CD8-positive, alpha-beta memory T cell (primary cell): Measurements from ENCODE around the gene NOTUM. TPM values are rescaled to one million over a fixed set of nuclear protein-coding genes. Genes with fewer than 3 reads are reported as not detected.
"Not testable (repeated sequence)": the region's sequence is repeated elsewhere in the genome, so short reads cannot be mapped to it uniquely, and the experiment has no call there.

Experiments
- CTCF ChIA-PET: fragments of 350-600 bp; sonication (Branson Sonifier 250); formaldehyde crosslinking; loops from one replicate; lab custom pipeline; 2021; ENCODE audit warnings: antibody characterized with exemption; lab: Charles Lee
- POLR2A ChIA-PET: fragments of 350-600 bp; sonication (Branson Sonifier 250); formaldehyde crosslinking; loops from one replicate; lab custom pipeline; 2021; ENCODE audit warnings: antibody characterized with exemption; lab: Charles Lee
- DNase-seq, 5 donors: peaks; one replicate each; pipeline versions ENCODE4 v3.0.0 to v3.0.0-alpha.2; 2020 to 2022; ENCODE audit warnings: mixed read lengths in 1 of 5
- H3K27ac ChIP-seq: one replicate; pipeline ENCODE4 v1.7.0; 2013; ENCODE audit warnings: low read depth, mild to moderate bottlenecking, low read length, moderate library complexity
- H3K27me3 ChIP-seq: 2 replicates; pipeline ENCODE4 v1.7.0; 2013; ENCODE audit warnings: low read length, mild to moderate bottlenecking; ENCODE audit not compliant: insufficient read depth, poor library complexity, severe bottlenecking
- H3K36me3 ChIP-seq: 2 replicates; pipeline ENCODE4 v1.7.0; 2013; ENCODE audit warnings: mild to moderate bottlenecking, low read length, moderate library complexity; ENCODE audit not compliant: insufficient read depth
- H3K4me1 ChIP-seq: 2 replicates; pipeline ENCODE4 v1.7.0; 2013; ENCODE audit warnings: mild to moderate bottlenecking, low read length, moderate library complexity; ENCODE audit not compliant: insufficient read depth
- H3K4me3 ChIP-seq: 2 replicates; pipeline ENCODE4 v1.7.0; 2013; ENCODE audit warnings: mild to moderate bottlenecking, low read length
- H3K9me3 ChIP-seq: 2 replicates; pipeline ENCODE4 v1.7.0; 2013; ENCODE audit warnings: mild to moderate bottlenecking, low read length
- H3K27ac Mint-ChIP-seq, 8 donors: one replicate each; pipeline ENCODE4 v1.8.0; 2020 to 2021; ENCODE audit warnings: mixed read lengths in 8 of 8, mild to moderate bottlenecking in 6 of 8, inconsistent platforms in 3 of 8, moderate library complexity in 3 of 8
- H3K27me3 Mint-ChIP-seq, 2 donors: one replicate each; pipeline ENCODE4 v1.8.0; 2020 to 2021; ENCODE audit warnings: mixed read lengths in 2 of 2, mild to moderate bottlenecking in 1 of 2, moderate library complexity in 1 of 2
- H3K36me3 Mint-ChIP-seq, 3 donors: one replicate each; pipeline ENCODE4 v1.8.0; 2020 to 2021; ENCODE audit warnings: mixed read lengths in 3 of 3, inconsistent platforms in 1 of 3, mild to moderate bottlenecking in 1 of 3
- H3K4me1 Mint-ChIP-seq, 3 donors: one replicate each; pipeline ENCODE4 v1.8.0; 2020 to 2021; ENCODE audit warnings: mixed read lengths in 3 of 3, inconsistent platforms in 1 of 3, mild to moderate bottlenecking in 1 of 3
- H3K4me3 Mint-ChIP-seq, 7 donors: one replicate each; pipeline ENCODE4 v1.8.0; 2020 to 2021; ENCODE audit warnings: mixed read lengths in 7 of 7, mild to moderate bottlenecking in 6 of 7, moderate library complexity in 4 of 7, inconsistent platforms in 2 of 7
- H3K9me3 Mint-ChIP-seq, 5 donors: one replicate each; pipeline ENCODE4 v1.8.0; 2020 to 2022; ENCODE audit warnings: mixed read lengths in 5 of 5, mild to moderate bottlenecking in 3 of 5, moderate library complexity in 2 of 5, inconsistent platforms in 1 of 5
- polyA plus RNA-seq: library from polyadenylated mRNA; unstranded; fragments of 300-500 nt; fragmentation: Illumina TruSeq; gene quantifications from one replicate; pipeline ENCODE4 v1.2.3, GENCODE V29; 2021
- total RNA-seq, 2 experiments: library from RNA; stranded (reverse); gene quantifications; one replicate each; pipeline ENCODE4 v1.2.3, GENCODE V29; 2021

Gene NOTUM
- total and polyA plus RNA-seq, 3 experiments from 2014 or later, result 0.33 to 0.35 TPM; not detected in 1

DNA sequence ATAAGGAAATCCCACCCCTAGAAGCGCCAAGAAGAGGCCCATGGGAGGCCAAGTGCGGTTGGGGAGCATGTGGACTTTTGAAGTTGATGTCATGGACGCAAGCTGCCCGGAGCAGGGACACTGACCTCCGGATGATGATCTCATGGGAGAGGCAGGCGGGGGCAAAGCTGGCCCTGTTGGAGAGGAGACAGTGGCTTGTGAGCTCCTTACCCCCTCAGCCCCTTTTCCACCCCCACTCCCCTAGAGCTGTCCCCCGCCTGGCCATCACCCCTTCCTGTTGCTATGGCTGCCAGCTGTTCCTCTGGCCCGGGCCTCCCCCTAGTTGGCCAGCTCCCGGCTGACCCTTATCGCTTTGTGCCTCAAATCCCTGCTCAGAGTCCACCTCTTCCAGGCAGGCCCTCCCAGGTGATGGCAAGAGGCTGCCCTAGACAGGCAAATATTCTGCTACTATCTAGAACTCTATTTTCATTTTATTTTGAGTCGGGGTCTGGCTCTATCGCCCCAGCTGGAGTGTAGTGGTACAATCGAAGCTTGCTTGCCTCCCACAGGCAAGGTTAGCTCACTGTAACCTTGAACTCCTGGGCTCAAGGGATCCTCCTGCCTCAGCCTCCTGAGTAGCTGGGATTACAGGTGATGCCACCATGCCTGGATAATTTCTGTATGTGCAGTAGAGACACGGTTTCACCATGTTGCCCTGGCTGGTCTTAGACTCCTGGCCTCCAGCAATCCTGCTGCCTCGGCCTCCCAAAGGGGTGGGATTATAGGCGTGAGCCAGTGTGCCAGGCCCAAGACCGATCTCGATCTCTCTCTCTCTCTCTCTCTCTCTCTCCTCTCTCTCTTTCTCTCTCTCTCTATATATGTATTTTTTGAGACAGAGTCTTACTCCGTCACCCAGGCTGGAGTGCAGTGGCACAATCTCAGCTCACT is 6.6 kb downstream of the NOTUM start:
- CTCF ChIA-PET, result interaction anchor here (1.7 to 1.8 kb wide), 2 partner anchors 66 to 67 kb away, joined by 5 read pairs; no protein-coding TSS in a partner anchor
- Histone ChIP-seq H3K4me3 (no peak overlapping the region), H3K9me3 (no peaks in the 10 kb centered on the region), H3K4me1 (no peaks in the 10 kb centered on the region), H3K27ac (no peak overlapping the region), H3K27me3 (peaks cover 10% of the 10 kb centered on the region), H3K36me3 (no peaks in the 10 kb centered on the region)
- POLR2A ChIA-PET, result no interaction called here
- peaks cover 8 to 17% of the 10 kb centered on the region in 2 donors for H3K27me3 Mint-ChIP-seq
- H3K4me3 Mint-ChIP-seq, result no peak overlapping the region
- no peaks in the 10 kb centered on the region for H3K36me3 Mint-ChIP-seq
- no peak for DNase-seq
- peaks cover 0 to 7% (median 0%) of the 10 kb centered on the region in 3 donors for H3K4me1 Mint-ChIP-seq
- no peak overlapping the region for H3K27ac Mint-ChIP-seq
- H3K9me3 Mint-ChIP-seq, result no peaks in the 10 kb centered on the region

DNA sequence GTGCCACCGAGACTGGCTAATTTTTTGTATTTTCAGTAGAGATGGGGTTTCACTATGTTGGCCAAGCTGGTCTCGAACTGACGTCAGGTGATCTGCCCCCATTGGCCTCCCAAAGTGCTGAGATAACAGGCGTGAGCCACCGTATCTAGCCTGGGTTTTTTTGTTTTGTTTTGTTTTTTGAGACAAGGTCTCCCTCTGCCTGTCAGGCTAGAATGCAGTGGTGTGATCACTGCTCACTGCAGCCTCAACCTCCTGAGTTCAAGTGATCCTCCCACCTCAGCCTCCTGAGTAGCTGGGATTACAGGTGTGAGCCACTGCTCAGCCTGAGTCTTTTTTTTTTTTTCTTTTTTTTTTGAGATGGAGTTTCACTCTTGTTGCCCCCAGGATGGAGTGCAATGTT is 7.5 kb downstream of the NOTUM start:
- not testable (repeated sequence) for H3K4me1 Mint-ChIP-seq, DNase-seq

DNA sequence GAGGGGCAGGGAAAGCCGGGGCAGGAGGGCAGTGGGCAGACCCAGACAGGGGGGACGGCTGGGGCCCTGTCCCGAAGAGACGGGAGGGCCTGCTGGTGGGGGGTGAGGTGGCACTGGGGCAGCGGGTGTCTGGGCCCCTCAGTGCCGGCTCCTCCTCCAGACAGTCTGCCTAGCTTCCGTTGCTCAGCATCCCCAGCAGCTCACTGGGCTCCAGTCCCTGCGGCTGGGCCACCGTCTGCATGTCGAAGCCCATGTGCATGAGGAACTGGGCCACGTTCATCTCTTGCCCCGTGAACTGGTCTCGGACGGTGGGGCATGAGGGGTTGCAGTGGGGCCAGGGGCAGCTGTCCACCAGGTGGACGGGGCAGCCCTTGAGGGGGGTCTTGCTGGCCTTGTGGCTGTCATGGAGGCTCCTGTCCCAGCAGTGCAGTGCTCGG is 8.2 kb downstream of the NOTUM start:
- peaks cover 0 to 3% (median 0%) of the 10 kb centered on the region in 3 donors for H3K4me1 Mint-ChIP-seq
- no peak overlapping the region for H3K27ac Mint-ChIP-seq
- H3K36me3 ChIP-seq, result no peaks in the 10 kb centered on the region
- H3K27me3 Mint-ChIP-seq, result peaks cover 0 to 5% of the 10 kb centered on the region in 2 donors
- no peaks in the 10 kb centered on the region for H3K9me3 Mint-ChIP-seq
- H3K36me3 Mint-ChIP-seq, result no peaks in the 10 kb centered on the region
- H3K27ac ChIP-seq, result no peak overlapping the region
- no peak for DNase-seq
- POLR2A ChIA-PET, result no interaction called here
- CTCF ChIA-PET, result interaction anchor here (1.2 to 1.8 kb wide), 2 partner anchors 10 to 67 kb away, joined by 3 to 5 read pairs; no protein-coding TSS in a partner anchor
- H3K27me3 ChIP-seq, result no peaks in the 10 kb centered on the region
- no peaks in the 10 kb centered on the region for H3K4me1 ChIP-seq
- no peak overlapping the region for H3K4me3 Mint-ChIP-seq
- H3K4me3 ChIP-seq, result no peak overlapping the region
- no peaks in the 10 kb centered on the region for H3K9me3 ChIP-seq

More for the DNA sequence above, 7.5 kb downstream of the NOTUM start:
- H3K27ac ChIP-seq, H3K4me3 Mint-ChIP-seq, H3K9me3 Mint-ChIP-seq, H3K36me3 Mint-ChIP-seq, H3K36me3 ChIP-seq, H3K27me3 ChIP-seq, H3K4me1 ChIP-seq, POLR2A ChIA-PET, H3K9me3 ChIP-seq, H3K4me3 ChIP-seq, H3K27ac Mint-ChIP-seq: not testable (repeated sequence)
- CTCF ChIA-PET, result interaction anchor here (1.2 to 1.8 kb wide), 2 partner anchors 9 to 67 kb away, joined by 3 to 5 read pairs; no protein-coding TSS in a partner anchor
- peaks cover 1 to 11% of the 10 kb centered on the region in 2 donors for H3K27me3 Mint-ChIP-seq

DNA sequence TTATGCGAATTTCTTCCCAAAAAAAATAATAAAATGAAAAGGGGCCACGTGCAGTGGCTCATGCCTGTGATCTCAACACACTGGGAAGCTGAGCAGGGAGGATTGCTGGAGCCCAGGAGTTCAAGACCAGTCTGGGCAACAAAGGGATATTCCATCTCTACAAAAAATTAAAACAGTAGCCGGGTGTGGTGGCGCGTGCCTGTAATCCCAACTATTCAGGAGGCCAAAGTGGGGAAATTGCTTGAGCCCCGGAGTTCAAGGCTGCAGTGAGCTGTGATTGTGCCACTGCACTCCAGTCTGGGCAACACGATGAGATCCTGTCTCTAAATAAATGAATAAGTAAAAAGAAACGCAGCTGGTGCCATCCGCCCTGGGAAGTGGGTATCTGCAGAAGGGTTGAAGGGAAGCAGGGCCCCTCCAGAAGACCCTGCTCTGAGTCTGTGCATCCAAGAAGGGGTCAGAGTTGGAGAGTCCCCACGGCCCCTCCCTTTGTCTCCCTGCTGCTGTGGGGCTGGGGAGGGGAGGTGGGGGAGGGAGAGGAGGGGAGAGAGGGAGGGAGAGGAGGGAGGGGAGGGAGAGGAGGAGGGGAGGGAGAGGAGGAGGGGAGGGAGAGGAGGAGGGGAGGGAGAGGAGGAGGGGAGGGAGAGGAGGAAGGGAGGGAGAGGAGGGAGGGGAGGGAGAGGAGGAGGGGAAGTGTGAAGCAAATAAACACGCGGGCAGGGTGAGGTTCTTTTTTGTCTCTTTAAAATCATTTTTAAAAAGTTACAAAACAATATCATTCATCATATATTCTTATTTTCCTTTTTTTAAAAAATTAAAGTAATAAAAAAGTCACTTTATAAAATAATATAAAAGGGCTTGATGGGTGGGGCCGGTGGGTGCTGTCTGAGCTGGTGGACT is 9.0 kb downstream of the NOTUM start:
- no peaks in the 10 kb centered on the region for H3K9me3 ChIP-seq
- Mint-ChIP-seq H3K4me1 (peaks cover 0 to 3% (median 0%) of the 10 kb centered on the region in 3 donors), H3K9me3 (no peaks in the 10 kb centered on the region), H3K4me3 (no peak overlapping the region), H3K27me3 (no peaks in the 10 kb centered on the region), H3K27ac (peak overlapping the region in 1 of 8 donors; percentile 79), H3K36me3 (no peaks in the 10 kb centered on the region)
- no peak for DNase-seq
- no peak overlapping the region for H3K4me3 ChIP-seq
- H3K4me1 ChIP-seq, result no peaks in the 10 kb centered on the region
- ChIA-PET CTCF (no interaction called here), POLR2A (no interaction called here)
- no peak overlapping the region for H3K27ac ChIP-seq
- no peaks in the 10 kb centered on the region for H3K27me3 ChIP-seq
- no peaks in the 10 kb centered on the region for H3K36me3 ChIP-seq

DNA sequence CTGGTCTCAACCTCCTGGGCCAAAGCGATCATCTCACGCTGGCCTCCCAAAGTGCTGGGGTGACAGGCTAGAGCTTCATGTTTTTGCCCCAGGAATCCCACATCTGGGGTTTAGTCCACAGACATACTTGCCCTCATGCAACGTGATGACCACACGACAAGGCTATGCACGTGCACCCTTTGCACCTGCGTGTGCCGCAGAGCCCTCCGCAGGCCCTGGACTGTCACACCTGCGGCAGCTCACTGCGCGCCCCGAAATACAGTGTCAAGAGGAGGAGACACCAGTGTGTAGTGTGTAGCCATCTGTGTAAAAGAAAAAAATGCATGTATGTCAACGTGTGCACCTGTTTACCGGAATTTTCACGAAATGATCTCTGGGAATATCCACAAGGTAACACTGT is 10.5 kb downstream of the NOTUM start:
- Mint-ChIP-seq H3K27me3 (no peaks in the 10 kb centered on the region), H3K27ac (peak overlapping the region in 1 of 8 donors; percentile 12), H3K4me3 (no peak overlapping the region), H3K4me1 (peaks cover 0 to 3% (median 0%) of the 10 kb centered on the region in 3 donors), H3K9me3 (no peaks in the 10 kb centered on the region), H3K36me3 (no peaks in the 10 kb centered on the region)
- DNase-seq, result no peak
- Histone ChIP-seq H3K4me3 (no peak overlapping the region), H3K27me3 (no peaks in the 10 kb centered on the region), H3K4me1 (no peaks in the 10 kb centered on the region), H3K9me3 (no peaks in the 10 kb centered on the region), H3K27ac (no peak overlapping the region), H3K36me3 (no peaks in the 10 kb centered on the region)
- POLR2A ChIA-PET, result no interaction called here
- CTCF ChIA-PET, result interaction anchor here (0.7 kb wide), 1 partner anchor 9 kb away, joined by 3 read pairs; no protein-coding TSS in a partner anchor

DNA sequence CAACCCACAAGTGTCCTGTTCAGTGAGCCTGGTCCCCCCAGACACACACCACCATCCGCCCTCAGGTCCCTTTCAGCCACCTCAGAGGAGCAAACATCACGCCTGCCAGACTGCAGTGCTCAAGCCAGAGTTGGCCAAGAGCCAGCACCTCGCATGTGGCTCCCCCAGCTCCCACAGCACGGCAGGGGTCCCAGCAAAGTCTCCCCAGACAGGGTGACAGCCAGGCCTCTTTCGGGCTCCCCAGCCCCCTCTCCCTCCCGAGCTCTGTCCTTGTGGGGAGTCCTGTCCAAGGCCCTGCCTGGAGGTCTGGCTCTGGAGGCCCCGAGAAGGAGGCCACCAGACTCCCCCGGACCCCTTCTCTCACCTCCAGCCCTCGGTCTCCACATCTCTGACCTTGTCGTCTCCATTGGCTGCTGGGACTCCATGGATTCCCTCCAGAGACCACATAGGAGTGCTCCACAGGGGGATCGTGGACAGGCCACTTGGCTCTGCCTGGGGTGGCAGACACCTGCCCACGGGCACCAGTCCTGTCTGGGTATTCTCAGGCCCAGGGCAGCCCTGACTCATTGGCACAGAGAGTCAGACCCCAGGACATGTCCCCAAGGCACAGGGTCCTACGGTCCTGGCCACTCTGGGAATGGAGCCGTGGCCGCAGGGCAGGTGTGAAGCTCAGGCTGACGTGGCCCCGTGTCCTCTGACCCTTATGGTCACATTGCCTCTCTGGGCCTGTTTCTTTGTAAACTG is 12.2 kb downstream of the NOTUM start:
- no peaks in the 10 kb centered on the region for H3K36me3 ChIP-seq
- no peaks in the 10 kb centered on the region for H3K9me3 Mint-ChIP-seq
- no peaks in the 10 kb centered on the region for H3K36me3 Mint-ChIP-seq
- no peaks in the 10 kb centered on the region for H3K27me3 ChIP-seq
- H3K27ac Mint-ChIP-seq, result peak overlapping the region in 1 of 8 donors; percentile 87
- no peak overlapping the region for H3K4me3 ChIP-seq
- no peak for DNase-seq
- H3K27me3 Mint-ChIP-seq, result no peaks in the 10 kb centered on the region
- ChIA-PET CTCF (interaction anchor here (2.0 kb wide), 1 partner anchor 11 kb away, joined by 10 read pairs; no protein-coding TSS in a partner anchor), POLR2A (no interaction called here)
- H3K4me3 Mint-ChIP-seq, result no peak overlapping the region
- no peaks in the 10 kb centered on the region for H3K4me1 ChIP-seq
- peaks cover 0 to 3% (median 0%) of the 10 kb centered on the region in 3 donors for H3K4me1 Mint-ChIP-seq
- H3K27ac ChIP-seq, result no peak overlapping the region
- no peaks in the 10 kb centered on the region for H3K9me3 ChIP-seq

DNA sequence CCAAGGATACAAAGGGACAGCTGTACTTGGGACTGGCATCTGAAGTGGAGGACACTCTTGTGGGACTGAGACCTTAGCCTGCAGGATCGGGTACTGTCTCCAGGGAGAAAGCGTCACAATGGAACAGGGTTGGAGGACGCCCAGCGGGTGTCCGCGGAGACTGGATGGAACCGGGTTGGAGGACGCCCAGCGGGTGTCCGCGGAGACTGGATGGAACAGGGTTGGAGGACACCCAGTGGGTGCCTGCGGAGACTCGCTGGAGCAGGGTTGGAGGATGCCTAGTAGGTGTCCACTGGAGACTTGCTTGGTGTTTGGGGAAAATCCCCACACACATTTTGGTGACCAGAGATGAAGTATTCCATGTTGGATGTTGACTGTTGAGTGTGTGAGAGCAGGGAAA is 13.8 kb downstream of the NOTUM start, which contains the start of gene MYADML2:
Gene MYADML2, minus strand, starts transcription at position 45 of the 400 bp plus-strand sequence. CDS start 5,492 bp downstream, outside the sequence.
- Mint-ChIP-seq H3K4me1 (peaks cover 0 to 3% (median 0%) of the 10 kb centered on the region in 3 donors), H3K9me3 (no peaks in the 10 kb centered on the region), H3K27me3 (peaks cover 0 to 4% of the 10 kb centered on the region in 2 donors), H3K27ac (peak within 1 kb of the TSS in 2 of 8 donors; percentile 46 to 55), H3K36me3 (no peaks in the 10 kb centered on the region), H3K4me3 (no peak within 1 kb of the TSS)
- Histone ChIP-seq H3K4me1 (no peaks in the 10 kb centered on the region), H3K4me3 (no peak within 1 kb of the TSS), H3K9me3 (no peaks in the 10 kb centered on the region), H3K36me3 (no peaks in the 10 kb centered on the region), H3K27ac (no peak within 1 kb of the TSS), H3K27me3 (no peaks in the 10 kb centered on the region)
- ChIA-PET POLR2A (no interaction called here), CTCF (interaction anchor here (2.0 kb wide), 1 partner anchor 13 kb away, joined by 10 read pairs; no protein-coding TSS in a partner anchor)
- no peak for DNase-seq
